ENCODE results near the gene ING1. TPM values are rescaled to one million over a fixed set of nuclear protein-coding genes. Genes with fewer than 3 reads are reported as not detected.
A peak's percentile ranks its signal among the peaks of the same experiment; 100 is the strongest.

ING1 gene
- total and polyA plus RNA-seq, 12 donors, result 4.3 to 28.6 (median 8.9) TPM

GRCh38 chr13:110705356-110705825 lies 8.1 kb upstream of the ING1 start:
- H3K27ac ChIP-seq, result peak overlapping the region in 4 of 5 donors; percentile 33 to 92 (median 77)
- H3K9me3 ChIP-seq (replicated peaks in 1 of 3), result no peaks in the 10 kb centered on the region
- 5 to 11% (median 7%) methylated on average over 6 to 12 of the region's 12 CpGs for WGBS, 4 donors
- H3K27me3 ChIP-seq, result no peaks in the 10 kb centered on the region
- intact Hi-C loops (cut with DNase I), result loop anchor here in 1 of 2 donors (10.0 kb wide), 1 partner anchor 51 kb away; no protein-coding TSS in a partner anchor
- H3K4me1 ChIP-seq (replicated peaks in 1 of 2), result peaks cover 4 to 25% of the 10 kb centered on the region in 2 donors
- DNase-seq, result peak in 1 of 7 donors; percentile 51
- peaks cover 0 to 9% of the 10 kb centered on the region in 2 donors for H3K36me3 ChIP-seq (replicated peaks in 1 of 2)
- TF ChIP-seq POLR2A (IDR thresholded peaks at IDR 0.05), result no peak
- TF ChIP-seq CTCF (IDR thresholded peaks at IDR 0.05), result no peak
- H3K4me3 ChIP-seq, result peak overlapping the region in 3 of 4 donors; percentile 50 to 84 (median 57)

GRCh38 chr13:110705826-110706569 lies 7.5 kb upstream of the ING1 start, which contains the start of gene CARS2:
Gene CARS2, minus strand, starts transcription at chr13:110706116. Its CDS starts 23 bp downstream, at chr13:110706093.
- H3K27ac ChIP-seq, result peak within 1 kb of the TSS in 4 of 5 donors; percentile 64 to 92 (median 77)
- H3K4me1 ChIP-seq (replicated peaks in 1 of 2), result peaks cover 4 to 27% of the 10 kb centered on the region in 2 donors
- WGBS, 4 donors, result 0% methylated on average over 1 to 80 of the region's 80 CpGs
- peak; percentile 97 to 98 (median 98) for DNase-seq
- intact Hi-C loops (cut with DNase I), result loop anchor here in 1 of 2 donors (10.0 kb wide), 1 partner anchor 51 kb away; no protein-coding TSS in a partner anchor
- peak within 1 kb of the TSS in 3 of 4 donors; percentile 50 to 84 (median 57) for H3K4me3 ChIP-seq
- peaks cover 0 to 3% of the 10 kb centered on the region in 2 donors for H3K36me3 ChIP-seq (replicated peaks in 1 of 2)
- peak; percentile 69 to 90 for TF ChIP-seq POLR2A (IDR thresholded peaks at IDR 0.05)
- peak in 2 of 6 experiments; percentile 13 to 35 for TF ChIP-seq CTCF (IDR thresholded peaks at IDR 0.05)
- no peaks in the 10 kb centered on the region for H3K9me3 ChIP-seq (replicated peaks in 1 of 3)
- H3K27me3 ChIP-seq, result no peaks in the 10 kb centered on the region

GRCh38 chr13:110706570-110707372 lies 6.7 kb upstream of the ING1 start:
- H3K9me3 ChIP-seq (replicated peaks in 1 of 3), result no peaks in the 10 kb centered on the region

More at GRCh38 chr13:110706570-110707372, 6.7 kb upstream of the ING1 start:
- intact Hi-C loops (cut with DNase I), result loop anchor here in 1 of 2 donors (10.0 kb wide), 1 partner anchor 52 kb away; no protein-coding TSS in a partner anchor
- Histone ChIP-seq H3K27ac (peak overlapping the region in 3 of 5 donors; percentile 64 to 92 (median 77)), H3K36me3 (replicated peaks in 1 of 2) (no peaks in the 10 kb centered on the region), H3K27me3 (no peaks in the 10 kb centered on the region), H3K4me1 (replicated peaks in 1 of 2) (peaks cover 10 to 33% of the 10 kb centered on the region in 2 donors), H3K4me3 (peak overlapping the region in 2 of 4 donors; percentile 57 to 84)
- no peak for DNase-seq
- TF ChIP-seq CTCF (IDR thresholded peaks at IDR 0.05), result no peak
- TF ChIP-seq POLR2A (IDR thresholded peaks at IDR 0.05), result peak in 1 of 2 donors; percentile 32
- WGBS, 4 donors, result 53 to 75% (median 58%) methylated on average over 6 to 8 of the region's 8 CpGs

Data from adrenal gland (tissue), 12 donors.